Stimulated activated CD8-positive, alpha-beta memory T cell treated with anti-CD3 and anti-CD28 coated beads, Interleukin-15, amount 100 ng/mL, for 48 hours (primary cell): Measurements from ENCODE around the gene C1QTNF8.

Experiments
- DNase-seq, 2 donors: peaks; one replicate each; pipeline ENCODE4 v3.0.0-alpha.2; 2020; ENCODE audit warnings: low read depth in 2 of 2

Gene C1QTNF8, protein sequence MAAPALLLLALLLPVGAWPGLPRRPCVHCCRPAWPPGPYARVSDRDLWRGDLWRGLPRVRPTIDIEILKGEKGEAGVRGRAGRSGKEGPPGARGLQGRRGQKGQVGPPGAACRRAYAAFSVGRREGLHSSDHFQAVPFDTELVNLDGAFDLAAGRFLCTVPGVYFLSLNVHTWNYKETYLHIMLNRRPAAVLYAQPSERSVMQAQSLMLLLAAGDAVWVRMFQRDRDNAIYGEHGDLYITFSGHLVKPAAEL

DNA sequence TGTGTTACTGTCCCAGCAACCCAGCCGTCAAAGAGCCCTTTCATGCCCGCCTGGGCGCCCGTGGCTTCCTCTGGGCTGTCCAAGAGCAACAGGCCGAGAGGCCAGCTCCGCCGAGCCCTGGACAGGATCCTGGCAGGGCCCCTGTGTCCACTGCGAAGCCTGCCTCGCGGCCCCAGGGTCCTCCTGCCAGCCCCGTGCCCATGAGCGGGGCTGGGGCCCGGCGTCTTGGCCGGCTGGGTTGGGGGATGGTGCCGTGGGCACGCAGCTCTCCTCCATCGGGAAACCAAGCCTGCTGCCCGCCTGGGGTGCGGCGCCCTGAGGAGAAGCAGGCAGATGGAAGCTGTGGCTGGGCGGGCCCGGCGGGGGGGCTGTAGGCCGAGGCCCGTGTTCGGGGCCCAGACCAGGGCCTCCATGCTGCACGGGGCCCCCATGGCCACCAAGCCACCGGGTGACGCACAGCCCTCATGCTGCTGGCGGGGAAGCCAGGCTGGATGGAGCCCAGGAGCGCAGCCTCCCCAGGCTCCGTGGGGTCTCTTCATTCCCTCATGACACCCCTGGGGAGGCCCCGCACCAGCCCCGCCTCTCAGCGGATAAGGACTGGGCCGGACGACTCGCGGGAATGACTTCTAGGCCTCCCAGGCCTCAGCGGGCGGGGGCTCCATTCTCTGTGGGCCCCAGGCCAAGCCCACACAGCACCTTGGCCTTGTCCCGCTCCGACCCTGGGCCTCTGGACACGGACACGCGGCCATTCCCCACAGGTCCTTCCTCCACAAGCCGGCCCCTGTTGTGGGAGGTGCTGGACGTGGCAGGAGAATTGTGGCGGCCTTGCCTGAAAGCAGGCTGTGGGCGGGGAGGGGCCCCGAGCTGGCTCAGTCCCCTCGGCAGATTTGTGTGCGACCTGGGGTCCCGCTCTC, at the start of gene C1QTNF8:
C1QTNF8 (minus strand) TSS at position 76 of the 914 bp plus-strand sequence. CDS start 1,322 bp downstream, outside the sequence.
- no peak for DNase-seq

DNA sequence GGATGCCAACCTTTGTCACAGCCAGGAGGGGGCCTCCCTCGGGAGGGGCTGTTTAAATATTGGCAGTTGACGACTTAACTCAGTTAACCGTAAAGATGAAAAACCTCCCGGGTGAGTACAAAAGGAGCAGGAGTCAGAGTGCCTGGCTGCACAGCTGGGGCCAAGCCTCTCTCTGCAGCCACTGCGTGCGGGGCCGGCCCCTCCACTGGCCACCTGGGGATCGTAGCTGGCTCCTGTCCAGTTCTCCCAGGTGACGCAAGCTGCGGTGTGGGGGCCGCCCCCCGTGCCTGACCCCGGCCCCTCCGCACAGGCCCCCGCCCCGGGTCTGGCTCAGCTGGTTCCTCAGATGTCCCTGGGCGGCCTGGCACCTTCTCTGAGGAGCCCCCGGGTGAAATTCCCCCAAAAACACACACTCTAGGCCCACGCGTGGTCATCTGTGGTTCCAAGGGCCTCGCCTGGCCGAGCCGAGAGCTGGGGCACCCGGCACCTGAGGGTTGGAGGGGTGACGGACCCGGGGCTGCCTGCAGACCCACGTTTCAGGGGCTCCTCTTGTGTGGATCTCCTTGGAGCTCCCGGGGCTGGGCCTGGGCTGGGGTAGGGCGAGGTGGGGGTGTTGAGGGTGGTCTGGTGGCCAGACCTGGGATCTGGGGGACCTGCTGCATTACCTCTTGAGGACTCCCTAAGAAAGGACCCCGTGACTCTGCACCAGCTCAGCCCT, 49.5 kb upstream of the C1QTNF8 start:
- no peak for DNase-seq

DNA sequence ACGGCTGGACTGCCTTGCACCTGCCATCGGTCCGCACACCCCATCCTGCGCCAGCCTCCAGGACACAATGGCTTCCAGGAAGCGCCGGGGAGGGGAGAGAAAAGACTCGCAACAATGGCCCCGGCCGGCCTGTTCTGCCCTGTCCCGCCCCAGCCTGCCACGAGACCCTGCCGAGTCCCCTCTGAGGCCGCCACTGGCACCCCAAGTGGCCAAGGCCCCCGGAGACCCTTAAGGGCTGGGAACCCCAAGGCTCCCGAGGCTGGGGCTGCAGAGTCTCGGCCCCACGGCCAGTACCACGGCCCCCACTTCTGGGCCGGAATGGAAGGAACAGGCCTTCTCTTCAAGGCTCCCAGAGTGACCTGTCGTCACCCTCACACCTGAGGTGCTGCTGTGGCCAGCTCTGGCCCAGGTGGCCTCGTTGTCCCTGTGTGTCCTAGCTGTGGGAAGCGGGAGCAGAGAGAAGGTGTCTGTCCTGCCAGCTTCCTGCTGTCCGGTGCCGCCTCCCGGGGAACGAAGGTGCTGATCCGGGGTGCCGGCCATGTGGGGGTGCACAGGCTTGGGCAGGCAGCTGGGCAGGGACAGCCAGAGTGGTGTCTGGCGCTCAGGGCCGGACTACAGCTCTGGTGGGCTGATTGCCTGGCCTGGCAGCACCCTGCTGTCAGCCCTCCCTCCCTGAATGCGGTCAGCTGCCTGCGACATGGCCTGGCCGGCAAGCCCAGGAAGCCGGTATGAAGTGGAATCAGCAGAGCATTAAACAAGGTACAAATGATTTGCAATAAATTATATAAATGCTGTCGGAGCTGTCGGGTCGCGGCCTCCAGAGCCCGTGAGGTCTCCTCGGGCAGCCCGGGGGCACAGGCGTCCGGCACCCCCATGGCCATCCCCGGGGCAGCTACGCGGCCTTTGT, 48.7 kb upstream of the C1QTNF8 start:
- no peak for DNase-seq

DNA sequence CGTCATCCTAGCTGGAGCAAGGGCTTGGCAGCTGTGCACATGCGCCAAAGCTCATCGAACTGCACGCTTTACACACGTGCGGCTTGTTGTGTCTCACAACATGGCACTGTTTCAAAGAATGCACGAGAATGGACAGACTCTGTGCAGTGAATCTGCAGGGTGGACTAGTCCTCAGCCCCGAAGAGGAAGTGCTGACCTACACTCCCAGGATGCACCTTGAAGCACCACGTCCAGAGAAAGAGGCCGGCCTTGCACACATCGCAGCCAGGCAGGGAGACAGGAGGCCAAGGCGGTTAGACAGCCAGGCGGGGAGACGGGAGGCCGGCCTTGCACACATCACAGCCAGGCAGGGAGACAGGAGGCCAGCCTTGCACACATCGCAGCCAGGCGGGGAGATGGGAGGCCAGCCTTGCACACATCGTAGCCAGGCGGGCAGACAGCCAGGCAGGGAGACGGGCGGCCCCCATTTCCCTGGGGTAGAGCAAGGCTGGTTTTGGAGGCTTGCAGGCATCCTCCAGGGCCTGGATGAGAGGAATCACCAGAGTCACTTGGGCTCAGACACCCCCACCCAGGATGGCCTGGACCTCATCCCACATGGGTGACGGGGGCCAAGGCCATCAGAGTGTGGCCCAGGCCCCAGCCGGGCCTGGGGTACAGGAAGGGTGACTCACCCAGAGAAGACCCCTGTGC, 47.9 kb upstream of the C1QTNF8 start:
- no peak for DNase-seq

DNA sequence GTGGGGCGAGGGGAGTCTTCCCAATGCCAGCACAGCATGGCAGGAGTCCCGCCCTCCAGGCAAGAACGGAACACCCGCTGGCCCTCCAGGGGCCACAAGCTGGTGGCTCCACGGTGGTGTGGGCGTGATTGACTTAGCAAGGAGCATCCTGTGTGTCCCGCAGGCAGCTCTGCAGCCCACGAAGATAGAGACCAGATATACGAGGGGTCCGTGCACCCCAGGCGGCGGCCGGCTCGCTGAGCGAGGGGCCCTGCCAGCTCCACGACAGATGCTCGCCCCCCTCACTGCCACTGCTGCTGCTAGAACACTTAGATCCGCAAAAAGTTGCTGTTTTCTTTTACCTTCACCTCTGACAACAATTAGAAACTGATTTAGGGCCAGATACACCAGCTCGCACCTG, 46.9 kb upstream of the C1QTNF8 start:
- DNase-seq, result no peak

DNA sequence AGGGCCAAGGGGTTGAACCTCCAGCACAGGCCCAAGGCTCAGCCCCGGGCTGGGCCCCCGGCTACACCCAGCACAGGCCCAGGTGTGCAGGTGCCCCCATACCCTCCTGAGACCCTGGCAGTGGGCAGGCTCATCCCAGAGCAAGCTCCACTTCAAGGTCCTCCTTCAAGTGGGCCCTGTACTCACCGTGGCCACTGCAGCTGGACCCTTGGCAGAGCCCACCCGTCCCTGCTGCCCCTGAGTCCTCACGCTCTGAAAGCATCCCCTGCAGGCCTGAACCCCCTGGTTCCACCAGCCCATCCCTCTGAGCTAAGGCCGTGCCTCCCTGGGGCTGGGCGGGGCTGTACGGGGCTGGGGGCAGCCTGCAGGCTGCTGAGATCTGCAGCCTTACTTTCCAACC, 45.7 kb upstream of the C1QTNF8 start:
- DNase-seq, result no peak

DNA sequence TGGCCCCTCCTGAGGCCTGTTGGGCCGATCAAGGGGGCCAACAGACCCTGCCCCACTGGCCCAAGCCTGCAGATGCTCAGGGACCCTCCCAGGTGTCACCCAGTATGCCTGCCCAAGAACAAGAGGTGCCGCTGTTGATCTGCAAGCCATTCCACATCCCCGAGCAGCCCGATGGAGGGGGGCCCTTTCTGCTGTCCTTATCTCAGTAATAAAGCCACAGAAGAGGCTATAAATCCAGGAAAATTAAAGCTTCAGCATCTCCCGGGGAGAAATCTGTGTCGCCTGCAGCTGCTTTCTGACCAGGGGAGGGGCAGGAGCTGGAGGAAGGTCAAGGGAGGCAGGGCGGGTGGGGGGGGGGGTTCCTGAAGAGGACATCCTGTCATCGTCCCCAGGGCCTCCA, 45.1 kb upstream of the C1QTNF8 start:
- DNase-seq, result no peak

DNA sequence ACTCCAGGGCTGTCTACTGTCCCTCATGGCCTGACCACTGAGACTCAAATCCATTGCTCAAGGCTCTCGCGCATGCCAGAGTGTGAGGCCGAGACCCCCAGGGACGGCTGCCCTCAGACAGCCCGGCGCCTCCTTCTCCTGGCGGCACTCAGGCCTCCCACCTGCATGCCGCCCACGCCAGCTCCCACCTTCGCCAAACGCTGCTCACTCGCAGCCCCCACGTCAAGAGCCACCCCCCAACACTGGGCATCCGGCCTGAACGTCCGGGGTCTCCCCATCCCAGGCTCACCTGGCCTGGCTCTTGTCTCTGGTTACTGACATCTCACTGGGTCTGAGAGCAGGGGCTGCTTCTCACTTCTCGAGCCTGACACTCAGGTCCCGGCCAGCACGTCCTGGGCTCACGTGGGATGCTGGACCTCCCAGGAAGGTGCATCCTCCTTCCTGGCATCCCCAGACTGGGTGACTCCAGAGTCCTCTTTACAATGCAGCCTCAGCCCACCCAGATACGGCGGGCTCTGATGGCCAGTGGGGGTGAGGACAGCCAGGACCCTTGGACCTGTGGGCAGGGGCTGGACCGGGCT, 44.6 kb upstream of the C1QTNF8 start:
- no peak for DNase-seq

DNA sequence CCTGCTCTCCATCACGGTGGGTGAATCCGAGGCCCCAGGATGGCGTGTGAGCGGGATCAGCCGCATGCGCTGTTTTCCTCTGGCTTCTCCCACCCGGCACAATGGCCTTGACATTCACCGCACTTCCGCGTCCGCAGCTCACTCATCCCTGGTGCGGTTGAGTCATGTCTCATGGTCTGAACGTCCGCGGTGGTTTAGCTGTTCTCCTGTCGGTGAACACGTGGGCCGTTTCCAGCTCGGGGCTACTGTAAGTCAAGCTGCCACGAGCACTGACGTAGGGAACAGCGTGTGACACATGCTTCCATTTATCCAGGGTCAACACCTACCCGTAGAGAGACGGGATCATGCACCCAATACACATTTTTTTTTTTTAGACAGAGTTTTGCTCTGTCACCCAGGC, 41.6 kb upstream of the C1QTNF8 start:
- DNase-seq, result no peak

DNA sequence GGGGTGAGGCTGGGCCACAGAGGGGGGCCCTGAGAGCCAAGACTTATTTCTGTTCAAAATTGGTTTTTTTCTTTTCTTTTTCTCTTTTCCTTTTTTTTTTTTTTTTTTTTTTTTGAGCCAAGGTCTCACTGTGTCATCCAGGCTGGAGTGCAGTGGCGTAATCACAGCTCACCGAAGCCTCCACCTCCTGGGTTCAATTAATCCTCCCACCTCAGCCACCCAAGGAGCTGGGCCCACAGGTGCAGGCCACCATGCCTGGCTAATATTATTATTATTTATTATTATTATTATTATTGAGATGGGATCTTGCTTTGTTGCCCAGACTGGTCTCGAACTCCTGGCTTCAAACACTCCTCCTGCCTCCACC, 39.4 kb upstream of the C1QTNF8 start:
- no peak for DNase-seq

DNA sequence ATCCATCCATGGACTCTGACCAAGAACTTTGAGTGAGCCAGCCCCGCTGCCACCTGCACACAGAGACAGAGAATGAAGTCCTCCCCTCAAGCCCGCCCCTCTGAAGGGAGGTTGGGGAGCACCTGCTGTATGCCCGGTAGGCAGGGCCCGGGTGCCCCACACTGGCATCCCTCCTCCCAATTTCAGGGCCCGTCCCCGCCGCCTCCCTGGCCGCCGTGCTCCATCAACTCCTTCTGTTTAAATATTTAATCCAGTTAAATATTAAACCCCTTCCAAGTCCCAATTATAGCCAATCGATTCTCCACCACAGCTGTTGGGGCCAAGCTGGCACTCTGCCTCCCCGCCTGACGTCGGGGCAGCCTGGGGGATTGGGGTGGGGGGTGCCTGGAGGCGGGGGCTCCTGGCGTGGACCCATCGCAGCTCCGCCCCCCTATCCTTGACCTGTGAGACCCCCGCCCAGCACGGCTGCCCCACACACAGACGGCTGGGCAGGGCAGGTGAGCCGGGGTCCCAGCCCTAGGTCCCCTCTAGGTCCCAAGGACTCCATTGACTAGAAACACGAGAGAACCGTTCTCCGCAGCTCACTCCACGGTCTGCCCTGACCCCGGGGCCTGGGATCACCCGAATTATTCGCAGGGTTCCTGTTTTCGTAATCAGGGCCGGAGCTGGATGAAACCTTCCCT, 38.9 kb upstream of the C1QTNF8 start:
- no peak for DNase-seq

DNA sequence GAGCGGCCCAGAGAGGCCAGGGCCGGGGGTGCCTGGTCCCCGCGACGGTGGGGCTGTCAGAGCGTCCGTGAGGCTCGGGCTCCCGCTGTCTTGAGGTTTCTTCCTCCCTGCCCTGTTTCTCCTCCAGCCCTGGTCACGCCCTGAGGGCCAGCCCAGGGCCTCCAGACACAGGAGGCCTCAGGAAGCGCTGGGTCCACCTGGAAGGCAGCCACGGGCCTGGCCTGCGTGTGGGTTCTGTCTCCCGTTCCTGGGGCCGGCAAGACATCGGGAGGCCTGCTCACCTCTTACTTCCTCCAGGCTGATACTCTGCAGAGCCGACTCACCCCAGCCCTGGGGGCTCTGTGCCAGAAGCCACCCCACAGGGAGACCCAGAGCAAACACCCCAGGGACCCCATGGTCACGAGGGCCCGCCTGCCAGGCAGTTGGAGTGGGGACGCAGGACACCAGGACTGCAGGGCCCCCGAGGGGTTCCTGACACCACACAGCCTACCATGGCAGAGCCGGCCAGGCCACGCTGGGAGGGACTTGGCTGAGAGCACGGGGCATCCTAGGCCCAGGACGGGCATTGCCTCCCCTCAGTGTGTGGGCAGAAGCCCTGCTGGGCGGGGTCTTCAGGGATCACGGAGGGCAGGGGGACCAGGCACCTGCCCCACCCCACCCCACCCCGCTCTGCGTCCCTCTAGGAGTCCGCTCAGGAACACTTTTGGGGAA, 37.9 kb upstream of the C1QTNF8 start:
- DNase-seq, result no peak

DNA sequence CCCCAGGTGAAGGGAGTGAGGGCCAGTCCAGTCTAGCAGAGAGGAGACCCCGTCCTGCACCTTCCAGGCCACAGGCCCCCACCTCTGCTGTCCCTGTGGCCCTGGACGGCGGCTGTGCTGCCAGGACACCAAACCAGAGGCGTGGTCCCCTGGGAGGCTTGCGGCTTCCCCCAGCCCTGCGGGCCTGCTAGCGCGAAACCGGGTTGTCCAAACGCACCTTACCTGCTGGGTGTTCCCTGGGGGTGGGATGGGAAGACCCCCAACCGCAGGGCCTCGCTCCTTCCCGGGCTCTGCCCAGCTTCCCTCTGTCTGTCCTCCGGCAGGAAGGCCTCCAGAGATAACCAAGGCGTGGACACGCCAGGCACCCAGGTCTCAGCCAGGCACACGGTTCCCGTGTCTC, 37.2 kb upstream of the C1QTNF8 start:
- no peak for DNase-seq

DNA sequence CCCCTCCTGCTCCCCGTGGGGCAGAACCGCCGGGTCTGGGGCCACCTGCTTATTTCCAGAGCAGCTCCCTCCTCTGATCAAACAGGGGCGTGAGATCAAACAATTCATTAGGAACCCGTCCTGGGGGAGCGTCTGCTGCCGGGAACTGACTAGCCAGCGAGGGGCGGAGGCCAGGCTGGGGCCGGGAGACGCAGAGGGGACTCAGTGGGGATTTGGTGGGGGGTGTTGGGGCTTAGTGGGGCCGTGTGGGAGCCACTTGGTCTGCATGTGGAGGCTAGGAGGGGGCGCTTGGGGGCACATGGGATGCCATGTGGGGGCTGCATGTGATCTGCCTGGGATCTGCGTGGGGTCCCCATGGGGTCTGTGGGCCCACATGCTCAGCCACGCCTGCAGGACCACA, 36.4 kb upstream of the C1QTNF8 start:
- DNase-seq, result no peak

DNA sequence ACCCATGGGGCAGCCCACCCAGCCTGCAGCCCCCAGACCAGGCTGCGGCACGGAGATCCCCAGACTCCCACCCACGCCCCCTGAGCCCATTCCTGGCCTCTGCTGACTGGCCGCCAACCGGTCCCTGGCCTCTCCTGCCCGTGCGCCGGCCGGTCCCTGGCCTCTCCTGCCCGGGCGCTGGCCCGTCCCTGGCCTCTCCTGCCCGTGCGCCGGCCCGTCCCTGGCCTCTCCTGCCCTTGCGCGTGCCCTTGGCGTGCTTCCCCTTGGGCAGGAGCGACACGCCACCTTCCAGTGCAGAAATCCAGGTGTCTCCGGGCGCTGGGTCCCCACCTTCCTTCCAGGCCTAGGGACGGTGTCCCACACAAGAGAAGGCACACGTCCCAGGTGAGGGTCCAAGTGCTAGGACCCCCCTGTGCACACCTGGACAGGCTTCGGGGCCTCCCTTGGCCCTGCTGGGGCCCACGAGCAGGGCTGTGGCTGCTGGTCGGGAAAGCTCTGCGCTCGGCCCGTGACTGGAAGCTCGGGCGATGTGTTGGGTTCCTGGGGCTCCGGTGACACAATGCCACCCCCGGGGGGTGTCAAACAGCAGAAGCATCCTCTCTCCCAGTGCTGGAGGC, 35.4 kb upstream of the C1QTNF8 start:
- DNase-seq, result no peak

DNA sequence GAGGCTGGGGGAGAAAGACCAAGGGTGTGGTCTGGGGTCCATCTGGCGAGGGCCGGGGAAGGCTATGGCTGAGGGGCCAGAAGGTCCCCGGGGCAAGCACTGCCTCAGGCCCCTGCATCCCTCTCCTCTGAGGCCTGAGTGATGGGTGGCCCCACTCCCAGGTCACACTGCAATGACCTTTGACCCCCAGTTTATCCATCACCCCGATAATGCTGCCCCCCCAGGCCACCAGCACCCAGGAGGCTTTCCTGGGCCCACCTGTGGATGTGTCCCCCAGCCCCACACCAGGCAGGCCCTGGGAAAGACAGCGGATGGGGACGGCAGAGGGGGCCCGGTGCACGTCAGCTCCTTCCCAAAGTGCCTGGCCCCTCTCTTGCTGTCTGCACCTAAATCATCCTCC, 34.3 kb upstream of the C1QTNF8 start:
- DNase-seq, result no peak

DNA sequence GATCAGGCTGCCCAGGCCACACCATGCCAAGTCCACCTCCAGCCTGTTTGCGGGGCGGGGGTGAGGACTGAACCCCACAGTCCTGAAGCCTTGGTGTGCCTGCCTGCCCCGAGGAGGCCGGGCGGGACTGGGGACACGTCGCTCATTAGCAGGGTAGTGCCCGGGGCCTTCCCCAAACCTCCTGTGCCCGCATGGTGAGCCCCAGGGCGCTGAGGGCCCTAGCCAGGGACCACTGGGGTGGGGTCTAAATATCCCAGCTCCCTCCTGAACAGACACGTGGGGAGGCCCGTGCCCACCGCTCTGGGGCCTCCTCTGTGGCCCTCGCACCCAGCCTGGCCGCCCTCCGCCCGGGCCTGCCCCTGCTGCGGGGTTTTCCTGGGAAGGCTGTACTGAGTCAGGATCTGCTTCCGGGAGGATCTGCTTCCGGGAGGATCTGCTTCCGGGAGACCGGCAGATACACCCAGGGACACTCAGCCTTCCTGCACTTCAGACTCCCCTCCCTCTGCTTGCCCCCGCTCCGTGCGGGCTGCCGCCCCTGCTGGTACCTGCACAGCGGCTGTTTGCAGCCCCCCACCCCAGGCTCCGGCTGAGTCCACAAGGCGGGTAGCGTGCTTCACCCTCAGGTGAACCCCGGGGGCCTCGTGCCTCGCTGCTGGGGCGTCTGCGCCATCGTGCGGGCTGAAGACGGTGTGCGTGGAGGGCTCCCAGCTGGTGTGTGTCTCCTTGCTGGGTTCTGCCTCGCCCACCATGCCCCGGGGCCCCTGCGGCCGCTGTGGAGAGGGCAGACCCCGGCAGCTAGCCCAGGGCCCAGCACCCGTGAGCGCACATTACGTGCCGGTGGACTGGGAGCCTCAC, 33.3 kb upstream of the C1QTNF8 start:
- DNase-seq, result no peak
